Measurements from ENCODE around the gene STRA8.
A peak's percentile ranks its signal among the peaks of the same experiment; 100 is the strongest.

The STRA8 gene

GRCh38 chr7:135189221-135189662 lies 44.4 kb upstream of the STRA8 start:
- no peak for DNase-seq (ENCODE audit: low spot score)
- no peak overlapping the region for H3K27ac ChIP-seq
- CTCF ChIA-PET, result no interaction called here
- POLR2A ChIA-PET (ENCODE audit: low non-redundant PET), result no interaction called here
- TF ChIP-seq CTCF (conservative IDR thresholded peaks at IDR 0.05; ENCODE audit: low read depth), result no peak

DNA sequence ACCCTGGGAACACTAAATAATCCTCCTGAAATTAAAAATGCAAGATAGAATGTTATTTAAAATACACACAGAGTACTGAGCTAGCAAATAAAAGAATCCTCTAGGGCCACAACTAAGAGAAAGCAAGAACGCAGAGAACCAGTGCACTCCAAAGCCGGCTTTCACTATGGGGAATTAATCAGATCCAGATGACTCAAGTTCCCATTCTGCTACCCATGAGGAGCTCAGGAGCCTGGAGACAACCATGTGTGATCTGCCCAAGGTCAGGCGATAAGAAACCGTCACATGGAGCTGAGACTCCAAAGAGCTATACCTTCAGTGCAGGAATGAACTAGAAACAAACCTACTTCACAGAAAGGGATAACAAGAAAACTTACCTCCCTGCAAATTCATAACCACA lies 43.7 kb upstream of the STRA8 start:
- no peak for DNase-seq (ENCODE audit: low spot score)
- H3K27ac ChIP-seq, result no peak overlapping the region
- ChIA-PET POLR2A (ENCODE audit: low non-redundant PET) (no interaction called here), CTCF (interaction anchor here (1.0 kb wide), 1 partner anchor 84 kb away, joined by 3 read pairs; no protein-coding TSS in a partner anchor)
- TF ChIP-seq CTCF (conservative IDR thresholded peaks at IDR 0.05; ENCODE audit: low read depth), result no peak

DNA sequence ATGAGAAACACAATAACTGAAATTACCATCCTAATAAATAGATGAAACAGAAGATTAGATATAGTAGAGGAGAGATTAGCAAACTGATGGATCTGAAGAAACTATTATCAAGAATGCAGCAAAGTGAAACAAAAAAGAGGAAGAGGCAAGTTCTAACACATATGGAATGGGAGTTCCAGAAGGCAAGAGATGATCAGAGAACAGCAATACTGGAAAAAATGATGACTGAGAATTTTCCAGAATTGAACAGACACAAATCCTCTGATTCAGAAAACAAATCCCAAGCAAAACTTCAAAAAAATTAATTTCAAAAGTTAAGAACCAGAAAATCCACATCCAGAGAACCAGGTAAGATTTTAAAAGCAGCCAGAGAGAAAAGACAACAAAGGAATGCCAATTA lies 42.9 kb upstream of the STRA8 start:
- ChIA-PET CTCF (interaction anchor here (1.0 kb wide), 1 partner anchor 84 kb away, joined by 3 read pairs; no protein-coding TSS in a partner anchor), POLR2A (ENCODE audit: low non-redundant PET) (no interaction called here)
- no peak for TF ChIP-seq CTCF (conservative IDR thresholded peaks at IDR 0.05; ENCODE audit: low read depth)
- DNase-seq (ENCODE audit: low spot score), result no peak
- H3K27ac ChIP-seq, result no peak overlapping the region

DNA sequence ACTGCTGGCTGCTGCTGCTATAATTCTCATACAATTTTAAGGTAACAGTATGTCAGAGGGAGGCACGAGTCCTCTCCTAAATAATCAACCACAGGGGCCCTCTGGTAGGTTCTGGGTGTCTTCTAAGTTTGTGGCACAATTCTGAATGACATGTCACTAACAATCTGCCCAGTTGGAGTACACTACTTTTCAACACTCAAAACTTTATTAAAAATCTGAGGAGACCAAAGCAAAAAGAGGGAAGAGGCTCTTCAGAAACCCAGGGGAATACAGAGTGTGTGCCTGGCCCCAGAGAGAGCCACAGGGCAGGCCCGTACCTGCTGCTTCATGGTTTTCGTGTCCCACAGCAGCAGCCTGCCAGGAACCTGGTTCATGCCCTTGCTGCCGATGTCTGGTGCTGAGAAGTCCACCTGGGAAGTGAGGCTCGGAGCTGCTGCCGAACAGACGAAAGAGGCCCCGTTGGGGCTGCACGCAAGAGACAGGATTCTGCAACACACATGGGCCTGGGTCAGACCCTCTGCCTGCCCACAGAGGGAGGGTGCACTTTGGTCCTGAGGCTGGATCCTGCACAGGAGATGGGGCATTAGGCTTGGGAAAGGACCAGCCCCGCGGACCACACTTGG lies 40.6 kb upstream of the STRA8 start:
- CTCF ChIA-PET, result no interaction called here
- peak overlapping the region; percentile 16; the same call in 1 of the 2 replicates for H3K27ac ChIP-seq
- no peak for TF ChIP-seq CTCF (conservative IDR thresholded peaks at IDR 0.05; ENCODE audit: low read depth)
- no peak for DNase-seq (ENCODE audit: low spot score)
- POLR2A ChIA-PET (ENCODE audit: low non-redundant PET), result no interaction called here

DNA sequence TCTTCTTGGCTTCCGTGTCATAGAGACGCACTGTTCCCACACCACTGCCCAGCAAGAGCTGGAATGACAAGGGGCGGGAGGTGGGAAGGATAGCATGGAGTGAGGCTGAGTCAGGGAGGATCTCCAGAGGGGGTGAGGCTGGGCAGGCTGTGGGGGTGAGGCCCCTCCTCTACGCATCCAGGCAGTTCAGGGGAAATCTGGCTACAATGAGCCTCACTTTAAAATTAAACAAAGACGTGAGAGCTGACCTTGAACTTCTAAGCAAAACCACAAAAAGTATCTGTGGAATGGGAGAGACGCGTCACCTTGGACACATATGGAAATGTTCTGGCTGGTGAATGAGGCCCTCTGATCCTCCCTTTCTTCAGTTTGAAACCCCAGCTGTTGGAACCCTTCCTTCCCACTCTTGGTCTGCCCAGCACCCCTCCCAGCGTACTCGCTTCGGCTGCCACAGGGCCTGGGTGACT lies 40.0 kb upstream of the STRA8 start:
- peak overlapping the region; percentile 16; the same call in 1 of the 2 replicates for H3K27ac ChIP-seq
- TF ChIP-seq CTCF (conservative IDR thresholded peaks at IDR 0.05; ENCODE audit: low read depth), result no peak
- ChIA-PET POLR2A (ENCODE audit: low non-redundant PET) (no interaction called here), CTCF (no interaction called here)
- DNase-seq (ENCODE audit: low spot score), result no peak

DNA sequence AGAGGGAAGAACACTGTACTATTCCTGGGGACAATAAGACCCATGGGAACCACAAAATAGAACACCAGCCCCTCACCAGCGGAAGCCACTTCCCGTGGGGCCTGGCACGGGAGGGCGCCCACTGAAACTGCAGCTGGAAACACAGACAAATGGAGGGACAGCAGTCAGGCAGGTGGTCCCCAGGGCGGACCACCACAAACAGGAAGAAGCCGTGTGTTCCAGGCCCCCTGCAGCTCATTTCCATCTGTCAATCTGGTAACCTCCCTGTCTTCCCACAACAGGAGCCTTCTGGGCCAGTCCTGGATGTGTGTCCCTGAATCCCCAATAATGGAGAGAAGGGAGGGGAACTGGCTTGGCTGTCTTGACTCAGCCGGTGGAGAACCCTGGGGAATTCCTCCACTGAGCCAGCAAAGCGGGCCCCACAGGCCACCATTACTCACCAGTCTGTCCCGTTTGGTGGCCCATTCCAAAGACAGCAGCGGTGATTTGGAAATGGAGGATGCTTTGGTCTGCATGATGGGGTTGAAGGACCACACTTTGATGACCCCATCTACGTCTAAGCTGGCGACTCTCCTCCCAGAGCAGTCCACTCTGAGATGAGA lies 39.0 kb upstream of the STRA8 start:
- no peak for TF ChIP-seq CTCF (conservative IDR thresholded peaks at IDR 0.05; ENCODE audit: low read depth)
- ChIA-PET POLR2A (ENCODE audit: low non-redundant PET) (no interaction called here), CTCF (no interaction called here)
- H3K27ac ChIP-seq, result no peak overlapping the region
- no peak for DNase-seq (ENCODE audit: low spot score)
